Stimulated activated naive B cell treated with anti-CD40 and anti-IgM and Interleukin-4, amounts not matched to agents 10 μg/mL and 1 μg/mL and 100 μg/mL, for 72 hours (primary cell): ENCODE data around the gene EXOC3L4.

Source experiments
- ATAC-seq, 2 donors: fragments of 150-1000 bp; cut with Tn5 transposase; replicated peaks; 2 replicates each; pipeline ENCODE4 v1.10.0; 2021; ENCODE audit warnings: moderate library complexity in 1 of 2
- DNase-seq: peaks from one replicate; pipeline ENCODE4 v3.0.0; 2021
- H3K27ac Mint-ChIP-seq: one replicate; pipeline ENCODE4 v1.8.0; 2022; ENCODE audit warnings: mild to moderate bottlenecking, mixed read lengths
- H3K27me3 Mint-ChIP-seq, 2 donors: one replicate each; pipeline ENCODE4 v1.8.0; 2022; ENCODE audit warnings: mixed read lengths in 2 of 2
- H3K36me3 Mint-ChIP-seq, 2 donors: one replicate each; pipeline ENCODE4 v1.8.0; 2022; ENCODE audit warnings: mixed read lengths in 2 of 2, mild to moderate bottlenecking in 1 of 2
- H3K4me1 Mint-ChIP-seq, 2 donors: one replicate each; pipeline ENCODE4 v1.8.0; 2022; ENCODE audit warnings: mixed read lengths in 2 of 2, mild to moderate bottlenecking in 1 of 2
- H3K4me3 Mint-ChIP-seq, 2 donors: one replicate each; pipeline ENCODE4 v1.8.0; 2022; ENCODE audit warnings: mild to moderate bottlenecking in 2 of 2, mixed read lengths in 2 of 2, moderate library complexity in 1 of 2
- H3K9me3 Mint-ChIP-seq, 2 donors: one replicate each; pipeline ENCODE4 v1.8.0; 2022; ENCODE audit warnings: mixed read lengths in 2 of 2, mild to moderate bottlenecking in 1 of 2

Gene EXOC3L4

DNA sequence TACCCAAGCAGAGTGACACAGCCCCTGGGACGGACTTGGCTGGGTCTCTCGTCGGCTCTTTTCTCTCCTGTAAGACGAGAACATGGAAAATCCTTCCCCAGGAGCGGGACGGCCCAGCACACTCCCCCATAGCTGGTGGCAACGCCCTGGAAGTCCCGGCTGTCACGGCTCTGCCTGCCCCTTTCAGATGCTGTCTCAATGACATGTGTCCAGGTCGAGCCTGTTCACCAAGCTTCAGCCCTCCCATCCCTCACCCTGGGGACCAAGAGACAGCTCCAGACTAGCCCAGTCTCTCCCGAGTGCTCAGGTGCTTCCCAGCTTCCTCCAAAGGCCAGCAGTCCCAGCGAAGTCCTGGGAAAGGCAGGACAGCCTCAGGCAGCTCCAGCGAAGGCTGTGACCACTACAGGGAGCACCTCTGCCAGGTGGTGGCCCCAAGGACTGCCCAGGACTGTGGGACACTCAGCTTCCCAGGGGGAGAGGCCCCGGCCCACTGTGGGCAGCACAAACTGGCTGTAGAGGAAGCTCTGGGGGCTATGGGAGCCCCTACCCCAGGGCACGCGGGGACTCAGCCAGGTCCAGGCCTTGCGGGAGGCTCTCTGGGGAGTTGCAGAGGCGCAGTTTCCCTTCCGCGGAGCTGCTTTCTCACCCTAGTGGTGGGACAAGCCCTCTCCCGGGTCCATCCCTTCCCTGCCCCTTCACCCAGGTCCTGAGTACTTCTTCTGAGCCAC, 62.3 kb downstream of the EXOC3L4 start:
- ATAC-seq: no peak
- H3K27ac Mint-ChIP-seq: no peak overlapping the region
- no peaks in the 10 kb centered on the region for H3K4me1 Mint-ChIP-seq
- H3K36me3 Mint-ChIP-seq: no peaks in the 10 kb centered on the region
- no peak for DNase-seq
- no peak overlapping the region for H3K4me3 Mint-ChIP-seq
- H3K27me3 Mint-ChIP-seq: peaks cover 15 to 22% of the 10 kb centered on the region in 2 donors
- H3K9me3 Mint-ChIP-seq: no peaks in the 10 kb centered on the region

DNA sequence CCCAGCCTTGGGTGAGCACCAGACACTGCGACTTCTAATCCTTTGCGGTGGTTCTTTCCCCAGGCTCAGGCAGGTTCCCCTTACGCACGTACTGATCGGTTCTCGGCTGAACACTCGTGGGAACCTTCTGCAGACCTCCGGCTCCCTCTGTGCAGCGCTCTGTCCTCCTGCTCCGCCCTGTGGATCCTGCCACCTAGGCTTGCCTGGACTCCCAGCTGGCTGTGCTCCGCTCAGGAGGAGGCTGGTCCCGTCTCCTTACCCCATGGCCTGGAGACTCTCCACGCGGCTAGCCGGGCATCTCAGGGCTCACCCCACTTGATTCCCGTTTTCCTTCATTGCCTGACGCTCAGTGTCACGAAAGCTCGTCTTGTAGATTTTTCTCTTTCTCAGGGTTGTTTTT, 63.4 kb downstream of the EXOC3L4 start:
- Mint-ChIP-seq H3K4me1 (no peaks in the 10 kb centered on the region), H3K36me3 (no peaks in the 10 kb centered on the region), H3K27me3 (peaks cover 20 to 22% of the 10 kb centered on the region in 2 donors), H3K9me3 (no peaks in the 10 kb centered on the region), H3K27ac (no peak overlapping the region), H3K4me3 (no peak overlapping the region)
- no peak for DNase-seq
- no peak for ATAC-seq

DNA sequence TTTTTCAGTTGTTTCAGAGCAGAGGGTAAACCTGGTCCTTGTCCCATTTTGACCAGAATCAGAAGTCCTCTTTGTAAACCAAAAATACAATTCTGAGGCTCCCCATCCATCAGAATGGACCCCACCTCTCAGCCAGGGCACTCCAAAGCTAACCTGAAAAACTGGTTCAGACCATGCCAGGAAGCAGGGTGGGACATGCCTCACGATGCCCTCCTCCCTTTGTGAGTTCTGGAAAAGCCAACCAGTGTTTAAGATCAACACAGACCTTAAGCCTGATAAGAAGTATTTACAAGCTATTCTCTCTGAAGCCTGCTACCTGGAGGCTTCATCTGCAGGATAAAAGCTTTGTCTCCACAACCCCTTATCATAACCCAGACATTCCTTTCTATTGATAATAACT, 64.2 kb downstream of the EXOC3L4 start:
- Mint-ChIP-seq H3K4me3 (no peak overlapping the region), H3K36me3 (no peaks in the 10 kb centered on the region), H3K9me3 (no peaks in the 10 kb centered on the region), H3K4me1 (no peaks in the 10 kb centered on the region), H3K27ac (no peak overlapping the region), H3K27me3 (peaks cover 27% of the 10 kb centered on the region in 2 donors)
- ATAC-seq: no peak
- no peak for DNase-seq
